DND-41 (cell line): ENCODE results near the gene CLNK.

Source experiments
- CTCF ChIP-seq: IDR thresholded peaks from 2 replicates; pipeline ENCODE4 v1.5.1; 2012; ENCODE audit warnings: borderline replicate concordance, low read length, moderate library complexity, mild to moderate bottlenecking; ENCODE audit not compliant: poor library complexity, severe bottlenecking; ENCODE audit errors: extremely low read depth
- EZH2 ChIP-seq: IDR thresholded peaks from 3 replicates; pipeline ENCODE4 v1.6.1; 2012; ENCODE audit warnings: borderline replicate concordance, low read depth, mild to moderate bottlenecking, moderate library complexity, low read length, inconsistent platforms; ENCODE audit not compliant: severe bottlenecking

GRCh38 chr4:10677796-10678497, 6.6 kb downstream of the CLNK start:
- no peak for TF ChIP-seq CTCF
- TF ChIP-seq EZH2, result no peak
